GM12864 (cell line): ENCODE data around the gene TIMP3.

Experiments
- DNase-seq: peaks from one replicate; pipeline ENCODE4 v3.0.0-alpha.2; 2011; ENCODE audit warnings: low read depth
- H3K4me3 ChIP-seq: 2 replicates; pipeline ENCODE4 v1.5.1; 2011; ENCODE audit warnings: mild to moderate bottlenecking, low read depth, low read length, control low read depth
- CTCF ChIP-seq: IDR thresholded peaks from 2 replicates; pipeline ENCODE4 v1.5.1; 2011; ENCODE audit warnings: low read depth, mild to moderate bottlenecking, moderate library complexity, low read length, control low read depth, inconsistent platforms; ENCODE audit errors: missing control alignments

The TIMP3 gene

GRCh38 chr22:32788904-32789624 lies 12.4 kb upstream of the TIMP3 start:
- no peak for TF ChIP-seq CTCF
- DNase-seq = no peak
- no peak overlapping the region for H3K4me3 ChIP-seq

- no peak overlapping the region for H3K4me3 ChIP-seq
- no peak for DNase-seq
- TF ChIP-seq CTCF = no peak
Measured at GRCh38 chr22:32789797-32790620, 11.5 kb upstream of the TIMP3 start.

GRCh38 chr22:32791056-32791455 lies 10.4 kb upstream of the TIMP3 start:
- no peak for TF ChIP-seq CTCF
- no peak for DNase-seq
- no peak overlapping the region for H3K4me3 ChIP-seq

GRCh38 chr22:32791485-32791884 lies 10.0 kb upstream of the TIMP3 start:
- DNase-seq = no peak
- no peak overlapping the region for H3K4me3 ChIP-seq
- no peak for TF ChIP-seq CTCF

GRCh38 chr22:32793589-32793988 lies 7.9 kb upstream of the TIMP3 start:
- no peak for DNase-seq
- no peak overlapping the region for H3K4me3 ChIP-seq
- no peak for TF ChIP-seq CTCF

- no peak for DNase-seq
- TF ChIP-seq CTCF = peak; percentile 22
- no peak overlapping the region for H3K4me3 ChIP-seq
Measured at GRCh38 chr22:32794449-32795213, 6.9 kb upstream of the TIMP3 start.
